ENCODE data around the gene UBXN10.

The UBXN10 gene

GRCh38 chr1:20184481-20184900 lies 1.4 kb upstream of the UBXN10 start:
- DNase-seq = no peak

- DNase-seq = no peak
These were observed 681 bp upstream of the UBXN10 start for GRCh38 chr1:20184997-20185833.

- no peak for DNase-seq
These were observed 1.4 kb downstream of the UBXN10 start for GRCh38 chr1:20187103-20187812.

GRCh38 chr1:20187813-20188454 lies 2.0 kb downstream of the UBXN10 start:
- DNase-seq = no peak

- no peak for DNase-seq
These were observed 2.5 kb downstream of the UBXN10 start for GRCh38 chr1:20188455-20188817.

- no peak for DNase-seq
These were observed 3.8 kb downstream of the UBXN10 start for GRCh38 chr1:20189664-20190063.

- DNase-seq = no peak
These were observed 4.6 kb downstream of the UBXN10 start for GRCh38 chr1:20190256-20191160.

GRCh38 chr1:20191266-20191825 lies 5.5 kb downstream of the UBXN10 start:
- no peak for DNase-seq

GRCh38 chr1:20192364-20192763 lies 6.5 kb downstream of the UBXN10 start:
- DNase-seq = no peak

- no peak for DNase-seq
These were observed 7.0 kb downstream of the UBXN10 start for GRCh38 chr1:20192871-20193411.

- DNase-seq = no peak
These were observed 8.3 kb downstream of the UBXN10 start for GRCh38 chr1:20194224-20194623.

GRCh38 chr1:20194757-20195461 lies 9.0 kb downstream of the UBXN10 start:
- DNase-seq = no peak

- DNase-seq = no peak
These were observed 9.5 kb downstream of the UBXN10 start for GRCh38 chr1:20195462-20195780.

- DNase-seq = no peak
These were observed 11.5 kb downstream of the UBXN10 start for GRCh38 chr1:20197329-20197791.

GRCh38 chr1:20198296-20198695 lies 12.4 kb downstream of the UBXN10 start:
- DNase-seq = no peak

- no peak for DNase-seq
These were observed 13.0 kb downstream of the UBXN10 start for GRCh38 chr1:20198918-20199317.

- no peak for DNase-seq
These were observed 13.5 kb downstream of the UBXN10 start for GRCh38 chr1:20199403-20199802.

- no peak for DNase-seq
These were observed 13.9 kb downstream of the UBXN10 start for GRCh38 chr1:20199840-20200239.

- no peak for DNase-seq
These were observed 15.1 kb downstream of the UBXN10 start for GRCh38 chr1:20200966-20201365.

GRCh38 chr1:20202166-20202565 lies 16.3 kb downstream of the UBXN10 start:
- DNase-seq = no peak

GRCh38 chr1:20207546-20207945 lies 21.6 kb downstream of the UBXN10 start:
- DNase-seq = no peak

- DNase-seq = no peak
These were observed 23.6 kb downstream of the UBXN10 start for GRCh38 chr1:20209471-20209870.
